ENCODE data around the gene FEZ2.
A peak's percentile ranks its signal among the peaks of the same experiment; 100 is the strongest.

Gene FEZ2

DNA sequence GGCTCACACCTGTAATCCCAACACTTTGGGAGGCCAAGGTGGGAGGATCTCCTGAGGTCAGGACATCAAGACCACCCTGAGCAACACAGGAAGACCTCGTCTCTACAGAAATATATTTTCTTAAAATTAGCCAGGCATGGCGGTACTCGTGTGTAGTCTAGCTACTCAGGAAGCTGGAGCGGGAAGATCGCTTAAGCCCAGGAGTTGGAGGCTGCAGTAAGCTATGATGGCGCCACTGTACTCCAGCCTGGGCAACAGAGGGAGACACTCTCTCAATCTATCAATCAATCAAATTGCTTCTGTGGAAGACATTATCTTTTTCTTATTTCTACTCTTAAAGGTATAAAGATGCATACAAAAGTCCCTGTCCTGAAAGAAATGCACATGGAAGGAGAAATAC is 11.3 kb downstream of the FEZ2 start:
- no peak for DNase-seq

- DNase-seq: no peak
These were observed 13.7 kb downstream of the FEZ2 start for GRCh38 chr2:36584148-36584794.

- no peak for DNase-seq
These were observed 15.0 kb downstream of the FEZ2 start for GRCh38 chr2:36582951-36583350.

GRCh38 chr2:36582538-36582937 is 15.4 kb downstream of the FEZ2 start:
- DNase-seq: no peak

- no peak for DNase-seq
These were observed 18.7 kb downstream of the FEZ2 start for GRCh38 chr2:36579297-36579664.

DNA sequence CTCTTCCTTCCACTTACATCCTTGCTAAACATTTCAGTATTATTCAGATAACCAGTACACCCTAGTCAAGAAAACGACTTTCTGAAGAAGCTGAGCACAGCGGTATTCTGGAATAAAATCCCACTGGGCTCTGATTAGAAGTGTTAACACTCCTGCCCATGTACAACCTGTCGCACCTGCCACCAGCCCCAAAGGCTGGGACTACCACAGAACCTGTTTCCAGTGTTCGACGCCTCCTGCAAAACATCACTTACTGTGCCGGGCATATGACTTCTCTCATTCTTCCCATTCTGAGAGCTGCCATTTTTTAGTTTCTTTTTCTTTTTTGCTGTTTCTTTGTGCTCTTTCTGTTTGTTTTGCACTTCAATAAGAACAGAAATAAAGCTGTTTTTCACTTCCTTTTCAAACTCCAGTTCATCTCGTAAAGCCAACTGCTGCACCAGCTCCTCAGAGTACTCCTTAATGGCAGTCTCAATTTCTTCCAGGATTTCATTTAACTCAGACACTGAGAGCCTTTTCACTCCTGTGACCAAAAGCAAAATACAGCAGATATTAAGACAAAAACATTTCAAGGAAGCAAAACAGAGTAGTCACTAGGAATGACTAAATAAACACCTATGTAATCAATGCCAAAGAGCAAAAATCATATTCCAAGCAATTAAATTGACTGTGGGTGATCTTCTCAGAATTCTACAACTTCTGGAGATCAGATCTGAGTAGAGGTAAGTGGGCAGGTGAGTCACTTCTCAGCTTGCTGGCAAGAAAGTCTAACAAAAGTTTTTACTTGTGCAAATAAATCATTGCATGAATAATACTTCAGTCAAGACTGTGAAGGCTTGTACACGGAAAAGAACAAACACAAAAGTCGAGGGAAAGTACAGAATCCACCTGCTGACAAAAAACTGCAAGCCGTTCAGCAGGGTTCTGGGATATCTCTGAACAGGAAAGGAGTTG is 19.3 kb downstream of the FEZ2 start:
- DNase-seq: no peak

GRCh38 chr2:36577884-36578283 is 20.1 kb downstream of the FEZ2 start:
- no peak for DNase-seq

DNA sequence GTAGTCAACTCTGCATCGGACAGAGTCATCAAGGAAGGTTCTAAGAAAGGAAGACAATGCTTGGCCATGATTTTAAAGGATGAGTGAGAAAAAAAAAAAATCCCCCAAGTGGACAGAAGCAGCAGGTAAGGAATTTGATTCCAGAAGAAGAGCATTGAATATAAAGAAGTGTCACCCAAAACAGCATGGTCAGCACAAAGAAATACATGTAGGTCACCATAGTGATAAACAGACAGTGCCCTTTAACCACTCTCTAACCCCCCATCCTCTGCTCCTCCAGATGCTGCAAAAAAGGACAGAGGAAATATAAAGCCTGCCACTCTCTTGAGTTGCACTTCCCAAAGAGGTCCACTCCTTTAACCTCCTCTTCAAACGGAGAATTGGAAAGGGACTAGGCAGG is 23.4 kb downstream of the FEZ2 start:
- DNase-seq: no peak

- no peak for DNase-seq
These were observed 24.8 kb downstream of the FEZ2 start for GRCh38 chr2:36573165-36573564.

DNA sequence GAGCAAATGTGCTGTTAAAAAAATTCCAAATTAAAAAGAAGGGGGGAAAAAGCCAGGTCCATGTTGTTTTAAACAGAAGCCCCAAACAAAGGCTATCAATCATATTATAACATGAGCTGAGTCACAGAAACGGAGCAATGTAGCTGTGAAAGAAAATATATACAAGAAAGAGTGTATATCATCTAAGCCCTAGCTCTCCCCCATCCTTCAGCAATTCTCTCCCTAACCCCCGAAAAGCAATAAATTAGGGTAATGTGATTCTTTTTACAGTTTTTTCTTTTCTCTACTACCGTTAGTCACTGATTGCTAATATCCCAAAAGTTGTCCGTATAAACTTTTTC is 25.3 kb downstream of the FEZ2 start:
- no peak for DNase-seq

GRCh38 chr2:36572054-36572718 is 25.8 kb downstream of the FEZ2 start:
- DNase-seq: no peak

- no peak for DNase-seq
These were observed 27.6 kb downstream of the FEZ2 start for GRCh38 chr2:36570416-36570815.

GRCh38 chr2:36569267-36569856 is 28.6 kb downstream of the FEZ2 start:
- DNase-seq: no peak

DNA sequence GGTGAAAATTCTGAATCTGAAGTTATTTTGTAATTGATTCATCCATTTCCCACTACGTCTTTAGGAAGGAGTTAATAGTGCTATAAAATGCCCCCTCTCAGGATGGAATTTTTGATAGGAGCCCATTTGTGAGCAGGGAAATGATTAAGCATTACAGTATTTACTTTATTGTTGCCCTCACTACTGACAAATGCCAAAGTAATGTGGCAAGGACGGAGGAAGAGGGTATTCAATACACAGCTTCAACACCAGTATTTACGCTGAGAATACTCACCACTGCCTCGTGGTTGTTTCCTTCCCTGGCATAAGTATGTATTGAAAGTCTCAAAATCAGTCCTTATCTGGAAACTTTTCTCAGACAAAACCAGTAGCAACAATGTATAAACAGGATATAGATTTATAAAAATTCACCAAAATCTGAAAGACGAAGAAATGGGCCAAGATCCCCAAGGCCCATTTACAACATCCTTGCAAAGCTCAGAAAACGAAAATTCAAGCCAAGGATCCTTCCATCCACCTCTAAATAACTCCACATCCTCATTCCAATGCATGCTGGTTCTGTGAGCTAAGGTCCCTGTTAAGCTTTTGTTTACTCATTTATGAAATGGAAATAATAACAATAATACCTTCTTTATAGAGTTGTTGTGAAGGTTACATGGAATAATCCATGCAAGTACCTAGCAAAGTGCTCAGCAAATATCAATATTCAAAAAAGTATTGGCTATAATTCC is 29.3 kb downstream of the FEZ2 start:
- DNase-seq: no peak

DNA sequence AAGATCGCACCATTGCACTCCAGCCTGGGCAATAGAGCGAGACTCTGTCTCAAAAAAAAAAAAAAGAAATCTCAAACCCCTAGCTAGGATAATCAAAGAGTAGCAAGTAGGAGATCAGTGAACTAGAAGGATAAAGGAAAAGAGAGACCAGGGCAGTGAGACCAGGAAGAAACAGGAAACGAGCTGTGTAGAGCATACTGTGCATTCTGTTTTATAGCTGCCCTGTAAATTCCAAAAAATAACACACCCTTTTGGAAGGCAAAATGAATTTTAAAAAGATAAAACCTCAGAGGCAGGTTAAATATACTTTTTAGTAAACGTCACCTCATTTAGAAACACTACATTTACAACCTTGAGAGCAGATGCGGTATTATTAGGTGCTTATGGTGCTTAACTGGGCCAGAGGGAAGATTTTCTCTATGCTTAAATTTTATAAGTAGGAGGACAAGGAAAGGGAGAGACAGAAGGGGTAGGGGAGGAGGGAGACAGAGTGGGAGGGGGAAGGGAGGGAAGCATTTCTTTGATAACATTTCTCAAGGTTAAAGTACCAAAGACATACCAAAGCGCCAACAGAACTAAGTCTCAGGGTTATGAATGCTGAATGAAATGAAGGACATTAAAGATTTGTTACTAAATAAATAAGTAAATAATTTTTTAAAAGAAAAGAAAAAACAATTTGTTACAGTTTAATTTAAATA is 30.1 kb downstream of the FEZ2 start:
- no peak for DNase-seq

GRCh38 chr2:36566887-36567286 is 31.1 kb downstream of the FEZ2 start:
- DNase-seq: no peak

DNA sequence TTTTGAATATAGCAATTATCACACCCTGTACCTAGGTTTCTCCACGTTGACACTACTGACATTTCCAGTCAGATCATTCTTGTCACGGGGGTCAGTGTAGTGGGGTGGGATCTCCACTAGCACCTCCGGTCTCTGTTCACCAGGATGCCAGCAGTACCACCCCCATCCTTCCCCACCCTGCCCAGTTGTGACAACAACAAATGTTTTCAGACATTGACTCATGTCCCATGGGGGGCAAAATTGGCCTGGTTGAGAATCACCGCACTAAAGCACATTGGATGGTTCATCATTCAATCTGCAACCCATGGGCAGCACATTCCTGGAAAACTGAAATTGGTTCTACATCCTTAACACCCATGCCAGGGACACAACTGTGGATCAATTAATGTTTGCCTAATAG is 32.3 kb downstream of the FEZ2 start:
- DNase-seq: no peak

- DNase-seq: no peak
These were observed 33.5 kb downstream of the FEZ2 start for GRCh38 chr2:36564377-36564930.

DNA sequence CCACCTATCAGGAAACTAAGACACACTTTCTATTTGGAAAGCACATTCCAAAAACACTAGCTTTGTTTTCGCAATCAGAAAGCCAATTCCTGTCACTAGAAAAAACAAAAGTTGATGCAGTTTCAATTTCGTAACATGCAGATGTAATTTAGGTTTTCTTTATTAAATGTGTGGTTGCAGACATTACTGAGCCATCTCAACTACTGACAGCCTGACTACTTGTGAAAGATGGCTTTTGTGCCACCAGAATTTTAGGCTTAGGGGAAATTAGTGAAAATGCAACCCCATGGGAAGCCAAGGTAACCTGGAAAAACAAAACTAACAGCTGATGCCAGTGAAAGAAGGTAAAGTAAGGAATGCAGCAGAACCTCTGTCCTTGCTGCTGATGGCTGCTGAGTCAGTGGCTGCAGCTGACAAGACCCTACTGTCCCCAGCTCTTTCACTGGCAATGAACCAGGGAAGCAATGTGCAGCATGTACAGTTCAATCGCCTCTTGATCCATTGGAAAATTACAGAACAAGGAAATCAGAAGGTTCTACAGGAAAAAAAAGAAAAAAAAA is 34.9 kb downstream of the FEZ2 start:
- peak; percentile 28 for DNase-seq

GRCh38 chr2:36562240-36562639 is 35.7 kb downstream of the FEZ2 start:
- no peak for DNase-seq

- DNase-seq: no peak
These were observed 36.6 kb downstream of the FEZ2 start for GRCh38 chr2:36561237-36561944.

Measured in hematopoietic multipotent progenitor cell treated with erythropoietin and hydrocortisone succinate and interleukin-3 and kit ligand, for 4 days (in vitro differentiated cells).